Mucosa of rectum (tissue), 2 donors: ENCODE data around the gene ABCA5.

Experiments
- H3K27ac ChIP-seq, 2 donors: one replicate each; pipeline ENCODE4 v1.7.0; 2013; ENCODE audit warnings: inconsistent platforms in 2 of 2, low read depth in 2 of 2, low read length in 2 of 2
- H3K27me3 ChIP-seq, 2 donors: one replicate each; pipeline ENCODE4 v1.7.0; 2013; ENCODE audit warnings: low read length in 2 of 2; ENCODE audit not compliant: control insufficient read depth in 2 of 2, insufficient read depth in 2 of 2
- H3K36me3 ChIP-seq, 2 donors: one replicate each; pipeline ENCODE4 v1.7.0; 2013; ENCODE audit warnings: low read length in 2 of 2; ENCODE audit not compliant: control insufficient read depth in 2 of 2, insufficient read depth in 2 of 2
- H3K4me1 ChIP-seq, 2 donors: one replicate each; pipeline ENCODE4 v1.7.0; 2013; ENCODE audit warnings: low read length in 2 of 2, mild to moderate bottlenecking in 1 of 2; ENCODE audit not compliant: control insufficient read depth in 2 of 2, insufficient read depth in 2 of 2
- H3K4me3 ChIP-seq, 2 donors: one replicate each; pipeline ENCODE4 v1.7.0; 2013; ENCODE audit warnings: low read length in 2 of 2
- H3K9ac ChIP-seq, 2 donors: one replicate each; pipeline ENCODE4 v1.7.0; 2013; ENCODE audit warnings: low read length in 2 of 2, low read depth in 1 of 2, mild to moderate bottlenecking in 1 of 2
- H3K9me3 ChIP-seq, 2 donors: one replicate each; pipeline ENCODE4 v1.7.0; 2013; ENCODE audit warnings: low read length in 2 of 2; ENCODE audit not compliant: control insufficient read depth in 2 of 2
- donor health status: healthy.
- donor health status: Normal muscosa, but diverticular disease.

ABCA5 gene

GRCh38 chr17:69239611-69240600, 87.0 kb downstream of the ABCA5 start:
- H3K27ac ChIP-seq: no peak overlapping the region
- no peaks in the 10 kb centered on the region for H3K9me3 ChIP-seq
- no peaks in the 10 kb centered on the region for H3K4me1 ChIP-seq
- H3K36me3 ChIP-seq: peaks cover 5 to 9% of the 10 kb centered on the region in 2 donors
- no peak overlapping the region for H3K9ac ChIP-seq
- no peaks in the 10 kb centered on the region for H3K27me3 ChIP-seq
- no peak overlapping the region for H3K4me3 ChIP-seq

- Histone ChIP-seq H3K4me3 (no peak overlapping the region), H3K36me3 (peaks cover 0 to 5% of the 10 kb centered on the region in 2 donors), H3K27ac (no peak overlapping the region), H3K9ac (no peak overlapping the region), H3K4me1 (no peaks in the 10 kb centered on the region), H3K9me3 (peaks cover 0 to 3% of the 10 kb centered on the region in 2 donors), H3K27me3 (no peaks in the 10 kb centered on the region)
Observed at GRCh38 chr17:69236946-69237345, 90.0 kb downstream of the ABCA5 start.

GRCh38 chr17:69236464-69236863, 90.5 kb downstream of the ABCA5 start:
- no peak overlapping the region for H3K27ac ChIP-seq
- H3K36me3 ChIP-seq: peaks cover 0 to 5% of the 10 kb centered on the region in 2 donors
- no peaks in the 10 kb centered on the region for H3K27me3 ChIP-seq
- no peak overlapping the region for H3K9ac ChIP-seq
- H3K4me3 ChIP-seq: no peak overlapping the region
- H3K4me1 ChIP-seq: no peaks in the 10 kb centered on the region
- H3K9me3 ChIP-seq: peaks cover 0 to 3% of the 10 kb centered on the region in 2 donors

- no peak overlapping the region for H3K27ac ChIP-seq
- no peaks in the 10 kb centered on the region for H3K27me3 ChIP-seq
Observed at GRCh38 chr17:69235338-69236058, 91.4 kb downstream of the ABCA5 start.

GRCh38 chr17:69232650-69233049, 94.3 kb downstream of the ABCA5 start:
- H3K27ac ChIP-seq: no peak overlapping the region
- H3K27me3 ChIP-seq: no peaks in the 10 kb centered on the region
- peaks cover 0 to 3% of the 10 kb centered on the region in 2 donors for H3K9me3 ChIP-seq
- no peak overlapping the region for H3K9ac ChIP-seq
- H3K4me1 ChIP-seq: no peaks in the 10 kb centered on the region
- no peaks in the 10 kb centered on the region for H3K36me3 ChIP-seq
- no peak overlapping the region for H3K4me3 ChIP-seq

More at GRCh38 chr17:69235338-69236058, 91.4 kb downstream of the ABCA5 start:
- Histone ChIP-seq H3K9me3 (peaks cover 0 to 3% of the 10 kb centered on the region in 2 donors), H3K4me1 (no peaks in the 10 kb centered on the region), H3K4me3 (no peak overlapping the region), H3K36me3 (peaks cover 0 to 5% of the 10 kb centered on the region in 2 donors), H3K9ac (no peak overlapping the region)

GRCh38 chr17:69231521-69231920, 95.4 kb downstream of the ABCA5 start:
- Histone ChIP-seq H3K9ac (no peak overlapping the region), H3K27me3 (no peaks in the 10 kb centered on the region), H3K4me3 (no peak overlapping the region), H3K4me1 (no peaks in the 10 kb centered on the region), H3K27ac (no peak overlapping the region), H3K36me3 (no peaks in the 10 kb centered on the region), H3K9me3 (peaks cover 0 to 3% of the 10 kb centered on the region in 2 donors)

- Histone ChIP-seq H3K9ac (no peak overlapping the region), H3K27ac (no peak overlapping the region), H3K9me3 (peaks cover 0 to 3% of the 10 kb centered on the region in 2 donors), H3K36me3 (no peaks in the 10 kb centered on the region), H3K27me3 (no peaks in the 10 kb centered on the region), H3K4me3 (no peak overlapping the region), H3K4me1 (no peaks in the 10 kb centered on the region)
Observed at GRCh38 chr17:69230939-69231338, 96.0 kb downstream of the ABCA5 start.

GRCh38 chr17:69228576-69228975, 98.4 kb downstream of the ABCA5 start, which contains the start of gene ABCA10:
TSS of gene ABCA10 (minus strand) at chr17:69228824. CDS start at chr17:69225358, 3,466 bp downstream.
- Histone ChIP-seq H3K9ac (no peak within 1 kb of the TSS), H3K9me3 (peaks cover 0 to 3% of the 10 kb centered on the region in 2 donors), H3K27me3 (no peaks in the 10 kb centered on the region), H3K36me3 (no peaks in the 10 kb centered on the region), H3K4me3 (peak within 1 kb of the TSS in 1 of 2 donors; percentile 5), H3K4me1 (no peaks in the 10 kb centered on the region), H3K27ac (no peak within 1 kb of the TSS)

GRCh38 chr17:69228018-69228417, 98.9 kb downstream of the ABCA5 start:
- Histone ChIP-seq H3K9me3 (peaks cover 0 to 3% of the 10 kb centered on the region in 2 donors), H3K27me3 (no peaks in the 10 kb centered on the region), H3K27ac (no peak overlapping the region), H3K4me3 (no peak overlapping the region), H3K36me3 (no peaks in the 10 kb centered on the region), H3K9ac (no peak overlapping the region), H3K4me1 (no peaks in the 10 kb centered on the region)

- H3K4me3 ChIP-seq: peak overlapping the region in 1 of 2 donors; percentile 5
- H3K27ac ChIP-seq: peak overlapping the region in 1 of 2 donors; percentile 7
- H3K9ac ChIP-seq: no peak overlapping the region
- no peaks in the 10 kb centered on the region for H3K36me3 ChIP-seq
- no peaks in the 10 kb centered on the region for H3K27me3 ChIP-seq
- H3K9me3 ChIP-seq: no peaks in the 10 kb centered on the region
- no peaks in the 10 kb centered on the region for H3K4me1 ChIP-seq
Observed at GRCh38 chr17:69227541-69227940, 99.4 kb downstream of the ABCA5 start.
